SK-N-SH treated with all-trans-retinoic acid at 6 μM for 48 hours (cell line): ENCODE data around the gene BCAS4.

ENCODE experiments used
- ATAC-seq: fragments of 200-7000 bp; cut with Tn5 transposase; 3 replicates; pipeline ENCODE4 v1.9.1; 2020; ENCODE audit warnings: mild to moderate bottlenecking, moderate library complexity
- ARNTL ChIP-seq: fragments of 450-650 bp; formaldehyde crosslinking; IDR thresholded peaks from 2 replicates; pipeline ENCODE4 v1.5.0; 2020; ENCODE audit warnings: low read depth, mild to moderate bottlenecking, moderate library complexity, borderline replicate concordance
- BACH2 ChIP-seq: fragments of 250-450 bp; sonication (Bioruptor Pico); IDR thresholded peaks from 2 replicates; pipeline ENCODE4 v1.9.0; 2021; ENCODE audit warnings: mild to moderate bottlenecking, borderline replicate concordance
- CSDC2 ChIP-seq: fragments of 250-450 bp; sonication (Bioruptor Pico); IDR thresholded peaks from 2 replicates; pipeline ENCODE4 v1.5.0; 2020; ENCODE audit warnings: mild to moderate bottlenecking, moderate library complexity
- ESRRG ChIP-seq: fragments of 250-450 bp; sonication (Bioruptor Pico); IDR thresholded peaks from 2 replicates; pipeline ENCODE4 v1.6.1; 2021; ENCODE audit warnings: mild to moderate bottlenecking
- GLIS3 ChIP-seq: fragments of 250-450 bp; sonication (Bioruptor Pico); IDR thresholded peaks from 2 replicates; pipeline ENCODE4 v1.5.0; 2020; ENCODE audit warnings: mild to moderate bottlenecking, moderate library complexity
- ISL1 ChIP-seq: fragments of 250-450 bp; sonication (Bioruptor Pico); IDR thresholded peaks from 2 replicates; pipeline ENCODE4 v2.1.2; 2022; ENCODE audit warnings: mild to moderate bottlenecking, moderate library complexity
- OSR1 ChIP-seq: fragments of 250-450 bp; sonication (Bioruptor Pico); IDR thresholded peaks from 2 replicates; pipeline ENCODE4 v1.8.0; 2022; ENCODE audit warnings: moderate library complexity, mild to moderate bottlenecking, inconsistent platforms
- PPARA ChIP-seq: fragments of 250-450 bp; sonication (Bioruptor Pico); IDR thresholded peaks from 2 replicates; pipeline ENCODE4 v1.5.0; 2020; ENCODE audit warnings: mild to moderate bottlenecking, borderline replicate concordance
- RARB ChIP-seq: fragments of 250-450 bp; sonication (Bioruptor Pico); IDR thresholded peaks from 2 replicates; pipeline ENCODE4 v1.8.0; 2021; ENCODE audit warnings: mild to moderate bottlenecking, moderate library complexity
- SNAI2 ChIP-seq: fragments of 250-450 bp; sonication (Bioruptor Pico); IDR thresholded peaks from 2 replicates; pipeline ENCODE4 v1.5.0; 2020; ENCODE audit warnings: mild to moderate bottlenecking, moderate library complexity
- TCF4 ChIP-seq: fragments of 250-450 bp; sonication (Bioruptor Pico); IDR thresholded peaks from 2 replicates; pipeline ENCODE4 v1.8.0; 2021; ENCODE audit warnings: mild to moderate bottlenecking, moderate library complexity, borderline replicate concordance
- TOX ChIP-seq: fragments of 250-450 bp; sonication (Bioruptor Pico); IDR thresholded peaks from 2 replicates; pipeline ENCODE4 v1.8.0; 2021; ENCODE audit warnings: mild to moderate bottlenecking, moderate library complexity, borderline replicate concordance
- ZC3H10 ChIP-seq: fragments of 250-450 bp; sonication (Bioruptor Pico); IDR thresholded peaks from 2 replicates; pipeline ENCODE4 v1.5.1; 2021; ENCODE audit warnings: mild to moderate bottlenecking, moderate library complexity
- ZFP3 ChIP-seq: fragments of 250-450 bp; sonication (Bioruptor Pico); IDR thresholded peaks from 2 replicates; pipeline ENCODE4 v1.5.0; 2020; ENCODE audit warnings: mild to moderate bottlenecking, moderate library complexity
- ZFP30 ChIP-seq: fragments of 450-650 bp; formaldehyde crosslinking; IDR thresholded peaks from 2 replicates; pipeline ENCODE4 v1.5.0; 2022; ENCODE audit warnings: mild to moderate bottlenecking, moderate library complexity
- ZNF565 ChIP-seq: fragments of 450-650 bp; formaldehyde crosslinking; conservative IDR thresholded peaks from 2 replicates; pipeline ENCODE4 v1.5.0; 2020; ENCODE audit warnings: low read depth, mild to moderate bottlenecking, moderate library complexity
- ZNF70 ChIP-seq: fragments of 450-650 bp; formaldehyde crosslinking; IDR thresholded peaks from 2 replicates; pipeline ENCODE4 v1.5.0; 2020; ENCODE audit warnings: mild to moderate bottlenecking, moderate library complexity
- ZNF8 ChIP-seq: fragments of 450-650 bp; formaldehyde crosslinking; IDR thresholded peaks from 2 replicates; pipeline ENCODE4 v1.5.0; 2020; ENCODE audit warnings: mild to moderate bottlenecking, moderate library complexity
- TF ChIP-seq, protein P1 (sequence below): fragments of 250-450 bp; sonication (Bioruptor Pico); IDR thresholded peaks from 2 replicates; pipeline ENCODE4 v1.8.0; 2021; ENCODE audit warnings: low read depth, mild to moderate bottlenecking, moderate library complexity, borderline replicate concordance
- TF ChIP-seq, protein P2 (sequence below): fragments of 250-450 bp; sonication (Bioruptor Pico); IDR thresholded peaks from 2 replicates; pipeline ENCODE4 v1.5.1; 2021; ENCODE audit warnings: mild to moderate bottlenecking, moderate library complexity
- TF ChIP-seq, protein P3 (sequence below): fragments of 250-450 bp; sonication (Bioruptor Pico); IDR thresholded peaks from 2 replicates; pipeline ENCODE4 v1.5.0; 2020; ENCODE audit warnings: mild to moderate bottlenecking, moderate library complexity
- TF ChIP-seq, protein P4 (sequence below): fragments of 250-450 bp; sonication (Bioruptor Pico); IDR thresholded peaks from 2 replicates; pipeline ENCODE4 v1.5.1; 2020; ENCODE audit warnings: low read depth, mild to moderate bottlenecking, moderate library complexity
- TF ChIP-seq, protein P5 (sequence below): fragments of 250-450 bp; sonication (Bioruptor Pico); IDR thresholded peaks from 2 replicates; pipeline ENCODE4 v1.8.0; 2020; ENCODE audit warnings: mild to moderate bottlenecking, moderate library complexity, borderline replicate concordance

Gene BCAS4

DNA sequence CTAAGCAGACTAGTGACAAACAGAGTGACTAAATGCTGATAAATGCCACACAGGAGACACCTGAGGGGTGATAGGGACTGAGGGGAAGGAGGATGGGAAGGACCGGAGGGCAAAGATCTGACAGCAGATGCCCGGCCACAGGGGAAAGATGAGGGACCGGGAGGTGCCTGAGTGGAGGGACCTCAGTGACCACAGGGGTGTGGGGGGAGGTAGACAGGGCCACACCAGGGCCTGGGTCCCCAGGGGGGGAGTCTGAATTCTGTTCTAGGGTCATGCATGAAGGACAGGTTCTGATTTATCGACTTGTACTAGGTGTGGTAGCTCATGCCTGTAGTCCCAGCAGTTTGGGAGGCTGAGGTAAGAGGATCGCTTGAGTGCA lies 6.9 kb downstream of the BCAS4 start:
- TF ChIP-seq, protein P1, sequence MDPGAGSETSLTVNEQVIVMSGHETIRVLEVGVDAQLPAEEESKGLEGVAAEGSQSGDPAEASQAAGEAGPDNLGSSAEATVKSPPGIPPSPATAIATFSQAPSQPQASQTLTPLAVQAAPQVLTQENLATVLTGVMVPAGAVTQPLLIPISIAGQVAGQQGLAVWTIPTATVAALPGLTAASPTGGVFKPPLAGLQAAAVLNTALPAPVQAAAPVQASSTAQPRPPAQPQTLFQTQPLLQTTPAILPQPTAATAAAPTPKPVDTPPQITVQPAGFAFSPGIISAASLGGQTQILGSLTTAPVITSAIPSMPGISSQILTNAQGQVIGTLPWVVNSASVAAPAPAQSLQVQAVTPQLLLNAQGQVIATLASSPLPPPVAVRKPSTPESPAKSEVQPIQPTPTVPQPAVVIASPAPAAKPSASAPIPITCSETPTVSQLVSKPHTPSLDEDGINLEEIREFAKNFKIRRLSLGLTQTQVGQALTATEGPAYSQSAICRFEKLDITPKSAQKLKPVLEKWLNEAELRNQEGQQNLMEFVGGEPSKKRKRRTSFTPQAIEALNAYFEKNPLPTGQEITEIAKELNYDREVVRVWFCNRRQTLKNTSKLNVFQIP (CRISPR knock-in tag) = no peak
- TF ChIP-seq TCF4 = no peak
- TF ChIP-seq RARB (CRISPR knock-in tag) = no peak
- TF ChIP-seq, protein P2, sequence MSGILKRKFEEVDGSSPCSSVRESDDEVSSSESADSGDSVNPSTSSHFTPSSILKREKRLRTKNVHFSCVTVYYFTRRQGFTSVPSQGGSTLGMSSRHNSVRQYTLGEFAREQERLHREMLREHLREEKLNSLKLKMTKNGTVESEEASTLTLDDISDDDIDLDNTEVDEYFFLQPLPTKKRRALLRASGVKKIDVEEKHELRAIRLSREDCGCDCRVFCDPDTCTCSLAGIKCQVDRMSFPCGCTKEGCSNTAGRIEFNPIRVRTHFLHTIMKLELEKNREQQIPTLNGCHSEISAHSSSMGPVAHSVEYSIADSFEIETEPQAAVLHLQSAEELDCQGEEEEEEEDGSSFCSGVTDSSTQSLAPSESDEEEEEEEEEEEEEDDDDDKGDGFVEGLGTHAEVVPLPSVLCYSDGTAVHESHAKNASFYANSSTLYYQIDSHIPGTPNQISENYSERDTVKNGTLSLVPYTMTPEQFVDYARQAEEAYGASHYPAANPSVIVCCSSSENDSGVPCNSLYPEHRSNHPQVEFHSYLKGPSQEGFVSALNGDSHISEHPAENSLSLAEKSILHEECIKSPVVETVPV = no peak
- no peak for TF ChIP-seq ESRRG (CRISPR knock-in tag)
- TF ChIP-seq ZNF70 (CRISPR knock-in tag) = no peak
- no peak for TF ChIP-seq ZFP30 (CRISPR knock-in tag)
- no peak for TF ChIP-seq BACH2 (CRISPR knock-in tag)
- TF ChIP-seq TOX = no peak
- TF ChIP-seq ZNF565 (CRISPR knock-in tag) = no peak
- TF ChIP-seq CSDC2 = no peak
- TF ChIP-seq, protein P3, sequence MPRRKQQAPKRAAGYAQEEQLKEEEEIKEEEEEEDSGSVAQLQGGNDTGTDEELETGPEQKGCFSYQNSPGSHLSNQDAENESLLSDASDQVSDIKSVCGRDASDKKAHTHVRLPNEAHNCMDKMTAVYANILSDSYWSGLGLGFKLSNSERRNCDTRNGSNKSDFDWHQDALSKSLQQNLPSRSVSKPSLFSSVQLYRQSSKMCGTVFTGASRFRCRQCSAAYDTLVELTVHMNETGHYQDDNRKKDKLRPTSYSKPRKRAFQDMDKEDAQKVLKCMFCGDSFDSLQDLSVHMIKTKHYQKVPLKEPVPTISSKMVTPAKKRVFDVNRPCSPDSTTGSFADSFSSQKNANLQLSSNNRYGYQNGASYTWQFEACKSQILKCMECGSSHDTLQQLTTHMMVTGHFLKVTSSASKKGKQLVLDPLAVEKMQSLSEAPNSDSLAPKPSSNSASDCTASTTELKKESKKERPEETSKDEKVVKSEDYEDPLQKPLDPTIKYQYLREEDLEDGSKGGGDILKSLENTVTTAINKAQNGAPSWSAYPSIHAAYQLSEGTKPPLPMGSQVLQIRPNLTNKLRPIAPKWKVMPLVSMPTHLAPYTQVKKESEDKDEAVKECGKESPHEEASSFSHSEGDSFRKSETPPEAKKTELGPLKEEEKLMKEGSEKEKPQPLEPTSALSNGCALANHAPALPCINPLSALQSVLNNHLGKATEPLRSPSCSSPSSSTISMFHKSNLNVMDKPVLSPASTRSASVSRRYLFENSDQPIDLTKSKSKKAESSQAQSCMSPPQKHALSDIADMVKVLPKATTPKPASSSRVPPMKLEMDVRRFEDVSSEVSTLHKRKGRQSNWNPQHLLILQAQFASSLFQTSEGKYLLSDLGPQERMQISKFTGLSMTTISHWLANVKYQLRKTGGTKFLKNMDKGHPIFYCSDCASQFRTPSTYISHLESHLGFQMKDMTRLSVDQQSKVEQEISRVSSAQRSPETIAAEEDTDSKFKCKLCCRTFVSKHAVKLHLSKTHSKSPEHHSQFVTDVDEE (CRISPR knock-in tag) = no peak
- TF ChIP-seq GLIS3 = no peak
- TF ChIP-seq, protein P4, sequence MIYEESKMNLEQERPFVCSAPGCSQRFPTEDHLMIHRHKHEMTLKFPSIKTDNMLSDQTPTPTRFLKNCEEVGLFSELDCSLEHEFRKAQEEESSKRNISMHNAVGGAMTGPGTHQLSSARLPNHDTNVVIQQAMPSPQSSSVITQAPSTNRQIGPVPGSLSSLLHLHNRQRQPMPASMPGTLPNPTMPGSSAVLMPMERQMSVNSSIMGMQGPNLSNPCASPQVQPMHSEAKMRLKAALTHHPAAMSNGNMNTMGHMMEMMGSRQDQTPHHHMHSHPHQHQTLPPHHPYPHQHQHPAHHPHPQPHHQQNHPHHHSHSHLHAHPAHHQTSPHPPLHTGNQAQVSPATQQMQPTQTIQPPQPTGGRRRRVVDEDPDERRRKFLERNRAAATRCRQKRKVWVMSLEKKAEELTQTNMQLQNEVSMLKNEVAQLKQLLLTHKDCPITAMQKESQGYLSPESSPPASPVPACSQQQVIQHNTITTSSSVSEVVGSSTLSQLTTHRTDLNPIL (CRISPR knock-in tag) = no peak
- TF ChIP-seq ARNTL (CRISPR knock-in tag) = no peak
- TF ChIP-seq ZC3H10 (CRISPR knock-in tag) = no peak
- no peak for TF ChIP-seq PPARA (CRISPR knock-in tag)
- TF ChIP-seq OSR1 = no peak
- no peak for TF ChIP-seq SNAI2 (CRISPR knock-in tag)
- ATAC-seq = no peak

DNA sequence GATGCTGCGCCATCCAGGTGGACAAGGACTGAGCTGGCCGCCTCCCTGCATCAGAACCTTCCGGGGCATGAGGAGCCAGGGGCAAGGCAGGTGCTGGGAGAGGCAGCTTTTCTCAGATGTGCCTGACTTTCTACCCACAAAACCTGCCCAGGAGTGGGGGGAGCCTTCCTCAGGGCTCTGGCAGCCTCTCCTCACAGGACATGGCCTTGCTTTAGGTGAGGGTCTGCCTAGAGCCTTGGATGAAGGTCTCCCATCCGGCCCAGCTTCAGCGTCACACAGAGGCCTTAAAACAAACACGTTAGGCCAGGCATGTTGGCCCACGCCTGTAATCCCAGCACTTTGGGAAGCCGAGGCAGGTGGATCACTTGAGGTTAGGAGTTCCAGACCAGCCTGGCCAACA lies 7.4 kb downstream of the BCAS4 start:
- no peak for TF ChIP-seq ZNF8 (CRISPR knock-in tag)
- TF ChIP-seq, protein P4 (CRISPR knock-in tag) = no peak
- no peak for TF ChIP-seq SNAI2 (CRISPR knock-in tag)
- no peak for TF ChIP-seq ARNTL (CRISPR knock-in tag)
- no peak for TF ChIP-seq TOX
- TF ChIP-seq TCF4 = no peak
- TF ChIP-seq, protein P2 = no peak
- no peak for TF ChIP-seq ISL1
- TF ChIP-seq, protein P5, sequence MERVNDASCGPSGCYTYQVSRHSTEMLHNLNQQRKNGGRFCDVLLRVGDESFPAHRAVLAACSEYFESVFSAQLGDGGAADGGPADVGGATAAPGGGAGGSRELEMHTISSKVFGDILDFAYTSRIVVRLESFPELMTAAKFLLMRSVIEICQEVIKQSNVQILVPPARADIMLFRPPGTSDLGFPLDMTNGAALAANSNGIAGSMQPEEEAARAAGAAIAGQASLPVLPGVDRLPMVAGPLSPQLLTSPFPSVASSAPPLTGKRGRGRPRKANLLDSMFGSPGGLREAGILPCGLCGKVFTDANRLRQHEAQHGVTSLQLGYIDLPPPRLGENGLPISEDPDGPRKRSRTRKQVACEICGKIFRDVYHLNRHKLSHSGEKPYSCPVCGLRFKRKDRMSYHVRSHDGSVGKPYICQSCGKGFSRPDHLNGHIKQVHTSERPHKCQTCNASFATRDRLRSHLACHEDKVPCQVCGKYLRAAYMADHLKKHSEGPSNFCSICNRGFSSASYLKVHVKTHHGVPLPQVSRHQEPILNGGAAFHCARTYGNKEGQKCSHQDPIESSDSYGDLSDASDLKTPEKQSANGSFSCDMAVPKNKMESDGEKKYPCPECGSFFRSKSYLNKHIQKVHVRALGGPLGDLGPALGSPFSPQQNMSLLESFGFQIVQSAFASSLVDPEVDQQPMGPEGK = no peak
- no peak for TF ChIP-seq GLIS3
- TF ChIP-seq, protein P1 (CRISPR knock-in tag) = no peak
- no peak for TF ChIP-seq ZFP3 (CRISPR knock-in tag)
- TF ChIP-seq ZNF565 (CRISPR knock-in tag) = no peak
- no peak for TF ChIP-seq CSDC2
- no peak for TF ChIP-seq ESRRG (CRISPR knock-in tag)
- no peak for TF ChIP-seq RARB (CRISPR knock-in tag)
- no peak for TF ChIP-seq ZNF70 (CRISPR knock-in tag)
- ATAC-seq = no peak
